HG03460 (cell line): ENCODE data around the gene HTT.

Source experiments
- ATAC-seq: cut with Tn5 transposase; IDR thresholded peaks from one replicate; pipeline ENCODE4 v1.9.1; 2021; ENCODE audit not compliant: unreplicated experiment

The HTT gene

GRCh38 chr4:3247399-3248177, 173.1 kb downstream of the HTT start:
- ATAC-seq = no peak

- no peak for ATAC-seq
These were observed 173.6 kb downstream of the HTT start for GRCh38 chr4:3248178-3248480.

DNA sequence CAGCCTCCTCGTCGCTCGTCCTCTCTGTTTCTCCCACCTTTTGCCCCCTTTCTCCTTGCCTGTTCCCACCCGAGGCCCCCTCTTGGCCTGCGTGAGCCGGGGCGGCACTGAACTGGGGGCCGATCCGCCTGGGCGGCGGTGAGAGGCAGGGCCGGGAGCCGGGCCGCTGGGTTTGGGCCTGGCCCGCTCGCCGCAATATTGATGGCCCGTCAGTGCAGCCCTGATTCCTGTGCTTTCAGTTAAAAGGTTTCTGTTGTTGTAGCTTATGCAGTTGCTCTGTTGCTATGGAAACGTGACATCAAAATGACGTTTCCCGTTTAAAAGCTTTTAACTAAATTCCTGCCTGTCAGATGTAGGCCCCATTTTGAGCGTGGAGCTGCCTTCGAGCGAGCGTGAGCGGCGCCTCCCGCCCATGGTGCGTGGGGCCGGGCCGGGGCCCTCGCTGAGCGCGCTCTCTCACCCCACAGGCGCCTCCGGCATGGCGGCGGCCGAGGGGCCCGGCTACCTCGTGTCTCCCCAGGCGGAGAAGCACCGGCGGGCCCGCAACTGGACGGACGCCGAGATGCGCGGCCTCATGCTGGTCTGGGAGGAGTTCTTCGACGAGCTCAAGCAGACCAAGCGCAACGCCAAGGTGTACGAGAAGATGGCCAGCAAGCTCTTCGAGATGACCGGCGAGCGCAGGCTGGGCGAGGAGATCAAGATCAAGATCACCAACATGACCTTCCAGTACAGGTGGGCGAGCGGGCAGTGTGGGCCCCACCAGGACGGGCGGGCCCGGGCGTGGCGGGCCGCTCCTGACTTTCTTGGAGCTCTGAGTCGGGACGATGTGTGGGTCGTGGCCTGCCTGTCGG, 174.6 kb downstream of the HTT start, which contains the start of gene MSANTD1:
MSANTD1 (plus strand) TSS at position 349 of the 851 bp plus-strand sequence; CDS start at position 413, 64 bp downstream.
- no peak for ATAC-seq

DNA sequence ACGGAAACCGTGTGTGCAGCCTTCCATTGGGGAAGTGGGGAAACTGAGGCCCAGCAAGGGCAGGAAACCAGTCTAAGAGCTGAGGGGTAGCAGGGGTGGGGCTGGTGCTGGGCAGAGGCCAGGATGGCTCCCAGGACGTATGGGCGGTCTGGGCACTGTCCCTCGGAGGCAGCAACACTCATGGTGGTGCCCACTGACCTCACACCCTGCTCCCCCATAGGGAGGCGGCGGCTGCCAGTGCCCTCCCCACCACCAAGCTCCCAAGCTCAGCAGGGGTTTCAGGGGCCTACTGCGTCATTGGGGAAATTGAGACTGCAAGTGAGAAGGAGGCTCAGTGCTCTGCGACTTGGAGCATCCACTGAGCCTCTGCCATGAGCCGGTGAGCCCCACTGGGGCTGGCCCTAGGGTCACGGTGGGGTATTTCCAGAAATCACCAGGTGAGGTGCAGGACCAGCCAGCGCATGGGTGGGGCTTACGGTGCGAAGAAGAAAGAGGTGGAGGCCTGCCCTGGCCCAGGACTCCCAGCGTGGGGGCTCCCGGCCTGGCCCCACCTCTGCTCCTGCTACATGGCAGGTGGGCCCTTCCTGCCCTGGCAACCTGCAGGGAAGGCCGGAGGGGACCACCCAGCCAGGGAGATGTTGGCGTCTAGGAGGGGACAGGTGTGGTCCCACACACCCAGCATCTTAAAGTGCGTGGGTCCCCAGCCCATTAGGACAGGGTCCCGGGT, 175.4 kb downstream of the HTT start:
- ATAC-seq = no peak

DNA sequence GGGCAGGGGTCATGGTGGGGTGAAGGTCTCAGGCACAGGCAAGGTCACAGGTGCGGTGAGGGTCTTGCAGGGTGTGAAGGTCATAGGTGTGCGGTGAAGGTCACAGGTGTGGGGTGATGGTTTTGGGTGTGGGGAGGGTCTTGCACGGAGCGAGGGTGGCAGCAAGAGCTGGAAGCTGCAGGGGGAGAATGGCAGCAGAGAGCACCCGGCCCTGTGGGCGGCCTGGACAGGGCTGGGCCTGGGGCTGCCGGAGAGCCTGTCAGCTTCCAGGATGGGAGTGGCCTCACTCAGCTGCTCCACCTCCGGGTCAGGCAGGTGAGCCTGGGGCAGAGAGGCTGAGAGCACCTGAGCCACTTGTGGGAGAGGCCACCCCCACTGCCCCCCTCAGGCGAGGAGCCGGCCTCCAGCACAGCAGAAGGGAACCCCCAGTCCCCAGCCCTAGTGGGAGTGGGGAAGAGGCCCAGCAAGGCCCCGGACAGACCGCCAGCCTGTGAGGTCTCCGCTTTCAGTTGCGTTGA, 176.0 kb downstream of the HTT start:
- ATAC-seq = no peak

GRCh38 chr4:3250956-3251690, 176.6 kb downstream of the HTT start:
- ATAC-seq = no peak

DNA sequence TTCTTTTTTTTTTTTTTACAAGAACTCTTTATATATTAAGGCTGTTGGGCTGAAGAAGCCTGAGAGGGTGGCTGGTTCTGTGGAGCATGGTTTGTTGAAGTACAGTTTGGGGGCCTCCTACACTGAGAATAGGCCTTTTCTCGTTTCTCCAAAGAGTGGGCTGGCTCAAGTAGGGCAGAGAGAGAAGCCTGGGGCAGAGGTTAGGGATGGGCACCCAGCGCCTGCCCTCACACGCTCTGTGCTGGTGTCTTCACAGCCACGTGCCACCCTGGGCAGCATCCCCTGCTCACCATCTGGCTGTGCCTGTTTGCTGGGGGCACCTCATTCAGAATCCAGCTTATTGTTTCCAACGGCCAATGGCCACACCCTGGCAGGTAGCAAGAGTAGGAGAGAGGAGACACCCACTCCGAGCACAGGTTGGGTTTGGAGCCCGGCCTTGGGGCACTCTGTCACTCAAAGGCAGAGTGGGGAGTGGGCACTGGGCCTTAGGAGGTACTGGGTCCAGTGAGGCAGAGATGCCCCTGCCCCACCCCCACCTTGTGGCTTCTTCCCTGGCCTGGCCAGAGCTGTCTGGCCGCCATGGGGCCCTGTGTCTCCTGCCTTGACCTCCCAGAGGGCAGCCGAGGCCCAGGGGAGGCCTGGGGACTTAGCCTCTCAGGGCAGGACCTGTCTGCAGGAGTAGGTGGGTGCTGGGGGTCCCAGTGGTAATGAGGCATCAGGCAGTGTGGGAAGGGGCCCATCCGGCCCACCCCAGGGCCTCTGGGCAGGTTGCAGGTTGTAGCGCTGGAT, 177.4 kb downstream of the HTT start:
- no peak for ATAC-seq

DNA sequence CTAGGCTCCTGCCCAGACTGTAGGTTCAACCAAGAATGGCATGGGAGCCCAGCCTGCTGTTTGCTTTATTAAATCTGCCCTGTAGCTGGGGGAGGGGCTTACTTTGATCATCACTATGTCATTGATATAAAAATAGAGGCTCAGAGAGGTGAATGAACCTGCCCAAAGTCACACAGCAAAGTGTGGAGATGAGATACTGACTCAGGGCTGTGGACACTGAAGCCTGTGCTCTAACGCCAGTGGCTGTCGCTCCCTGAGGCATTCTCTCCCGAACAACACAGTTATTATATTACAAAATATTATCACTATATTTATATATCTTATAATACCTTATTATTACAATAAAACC, 178.0 kb downstream of the HTT start:
- ATAC-seq = no peak

DNA sequence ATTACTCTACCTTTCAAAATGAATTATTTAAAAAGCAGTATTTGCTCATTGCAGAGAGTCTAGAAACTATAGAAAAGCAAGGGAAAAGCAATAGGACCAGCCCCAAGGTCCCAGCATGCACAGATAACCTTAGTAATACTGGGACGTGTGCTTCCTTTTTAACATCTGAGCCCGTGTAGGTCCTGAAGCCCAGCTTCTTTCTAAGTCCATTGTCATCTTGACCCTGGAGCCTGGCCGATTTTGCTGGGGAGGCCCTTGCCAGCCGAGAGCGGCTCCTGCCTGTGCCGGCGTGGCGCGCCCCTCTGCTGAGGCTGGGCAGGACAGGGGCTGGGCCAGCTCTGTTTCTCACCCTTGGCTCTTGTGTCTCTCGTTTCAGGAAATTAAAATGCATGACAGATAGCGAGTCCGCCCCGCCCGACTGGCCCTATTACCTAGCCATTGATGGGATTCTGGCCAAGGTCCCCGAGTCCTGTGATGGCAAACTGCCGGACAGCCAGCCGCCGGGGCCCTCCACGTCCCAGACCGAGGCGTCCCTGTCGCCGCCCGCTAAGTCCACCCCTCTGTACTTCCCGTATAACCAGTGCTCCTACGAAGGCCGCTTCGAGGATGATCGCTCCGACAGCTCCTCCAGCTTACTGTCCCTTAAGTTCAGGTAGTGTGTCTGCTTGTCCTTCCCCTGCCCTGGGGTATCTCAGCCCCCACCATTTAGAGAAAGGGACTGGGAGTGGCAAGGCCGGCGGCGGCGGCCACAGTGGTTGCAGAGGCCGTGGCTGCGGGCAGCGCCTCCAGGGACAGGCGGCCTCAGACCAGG, 178.6 kb downstream of the HTT start:
- no peak for ATAC-seq

DNA sequence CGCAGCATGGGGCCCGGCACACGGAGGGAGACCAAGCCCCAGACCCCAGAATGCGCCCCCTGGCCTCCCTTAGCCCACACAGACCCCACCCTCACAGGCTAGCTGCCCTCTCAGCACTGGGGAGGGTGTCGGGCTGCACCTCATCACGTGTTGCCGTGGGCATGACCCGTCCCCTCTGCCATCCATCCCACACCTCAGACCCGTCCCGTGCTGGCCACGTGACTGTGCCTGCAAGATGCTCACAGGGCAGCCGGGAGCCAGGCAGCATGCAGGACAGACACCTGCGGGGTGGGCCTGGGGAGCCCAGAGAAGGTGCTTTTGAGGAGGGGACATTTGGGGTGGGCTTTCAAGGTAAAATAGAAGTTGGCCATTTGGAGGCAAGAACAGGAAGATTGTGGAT, 179.3 kb downstream of the HTT start:
- ATAC-seq = no peak

DNA sequence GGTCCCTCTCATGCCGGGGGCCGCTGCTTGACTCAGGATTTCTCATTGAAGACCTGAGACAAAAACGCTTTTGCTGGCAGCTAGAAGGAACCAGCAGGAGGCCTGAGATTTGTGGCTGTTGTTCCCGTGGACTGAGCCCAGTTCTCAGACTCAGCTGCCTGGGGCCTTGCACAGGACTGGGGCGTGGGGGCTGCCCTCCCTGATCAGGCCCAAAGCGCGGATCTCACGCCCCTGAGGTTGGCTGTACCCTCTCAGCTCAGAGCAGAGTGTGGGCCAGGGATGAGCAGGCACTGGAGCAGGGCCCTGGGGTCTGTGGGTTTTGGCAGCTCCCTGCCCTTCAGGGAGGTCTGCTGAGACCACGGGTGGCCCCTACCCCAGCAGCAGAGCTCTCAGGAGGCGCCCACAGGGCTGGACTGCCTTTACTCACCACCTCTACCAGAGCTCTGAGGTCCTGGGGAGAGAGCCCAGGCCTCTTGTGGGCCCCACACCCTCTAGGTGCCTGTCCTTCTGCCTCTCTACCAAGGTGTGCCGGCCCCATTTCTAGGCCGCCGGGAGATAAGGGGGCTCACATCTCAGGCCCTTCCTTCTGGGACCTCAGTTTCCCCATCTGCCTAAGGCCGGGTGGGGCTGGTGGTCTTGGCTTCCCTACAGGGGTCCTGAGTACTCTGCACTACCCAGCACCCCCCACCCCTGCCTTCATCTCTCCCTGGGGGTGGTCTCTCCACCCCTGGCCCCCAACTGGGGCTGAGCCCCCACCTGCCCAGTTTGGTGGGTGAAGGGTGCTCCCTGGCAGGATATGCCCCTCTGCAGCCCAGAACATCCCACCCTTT, 180.0 kb downstream of the HTT start:
- no peak for ATAC-seq

DNA sequence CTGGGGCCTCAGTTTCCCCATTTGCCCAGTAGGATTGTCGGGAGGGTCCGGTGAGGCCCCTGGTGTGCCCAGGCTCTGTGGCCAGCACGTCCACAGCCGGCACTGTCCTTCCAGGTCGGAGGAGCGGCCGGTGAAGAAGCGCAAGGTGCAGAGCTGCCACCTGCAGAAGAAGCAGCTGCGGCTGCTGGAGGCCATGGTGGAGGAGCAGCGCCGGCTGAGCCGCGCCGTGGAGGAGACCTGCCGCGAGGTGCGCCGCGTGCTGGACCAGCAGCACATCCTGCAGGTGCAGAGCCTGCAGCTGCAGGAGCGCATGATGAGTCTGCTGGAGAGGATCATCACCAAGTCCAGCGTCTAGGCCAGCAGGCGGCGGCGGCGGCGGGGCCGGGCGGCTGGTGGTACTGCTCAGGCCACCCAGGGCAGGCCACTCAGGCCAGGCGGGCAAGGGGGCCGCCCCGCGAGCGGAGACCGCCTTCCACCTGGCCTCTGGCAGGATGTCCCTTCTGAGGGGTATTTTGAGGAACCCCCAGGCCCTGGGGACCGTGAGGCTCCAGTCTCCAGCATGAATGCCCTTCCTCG, 181.2 kb downstream of the HTT start:
- ATAC-seq = no peak

DNA sequence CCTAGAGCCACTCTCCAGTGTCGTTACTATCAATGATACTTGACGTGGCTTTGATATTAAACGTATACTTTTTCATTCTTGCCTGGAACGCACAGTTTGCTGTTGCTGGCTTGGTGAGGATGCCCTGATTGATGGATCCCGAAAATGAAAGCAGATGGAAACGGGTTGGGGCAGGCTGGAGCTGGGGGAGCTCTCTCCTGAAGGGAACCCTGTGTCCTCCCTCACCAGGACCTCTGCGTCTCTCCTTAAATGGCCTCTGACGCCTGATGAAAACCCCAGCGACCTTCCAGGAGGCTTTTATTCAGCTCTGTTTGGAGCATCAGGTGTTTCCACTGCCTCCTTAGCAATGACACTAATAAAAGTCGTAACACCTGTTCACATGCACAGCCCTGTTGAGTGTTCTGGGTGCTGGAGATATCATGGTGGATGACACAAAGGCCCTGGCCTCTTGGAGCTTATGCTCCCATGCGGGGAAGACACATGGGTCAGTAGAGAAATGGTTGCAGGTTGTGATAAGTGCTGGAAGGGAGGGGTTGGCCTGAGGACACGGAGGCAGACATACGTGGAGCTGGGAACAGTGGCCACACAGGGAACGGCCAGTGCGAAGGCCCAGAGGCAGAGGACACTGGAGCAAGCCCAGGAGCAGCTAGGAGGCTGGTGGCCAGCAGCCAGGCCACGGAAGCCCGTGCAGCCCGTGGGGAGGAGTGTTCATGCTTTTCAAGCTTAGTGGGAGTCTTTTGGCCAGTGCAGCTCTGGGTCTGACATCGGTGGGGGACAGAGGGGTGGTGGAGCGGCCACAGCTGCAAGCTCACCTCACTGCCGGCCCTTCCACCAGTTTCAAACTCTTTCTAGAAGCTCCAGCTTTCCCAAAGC, 182.0 kb downstream of the HTT start:
- ATAC-seq = no peak

- ATAC-seq = no peak
These were observed 182.6 kb downstream of the HTT start for GRCh38 chr4:3257103-3257555.

- ATAC-seq = no peak
These were observed 183.3 kb downstream of the HTT start for GRCh38 chr4:3257556-3258482.
